Measurements from ENCODE around the gene IL27RA. TPM values are rescaled to one million over a fixed set of nuclear protein-coding genes. Genes with fewer than 3 reads are reported as not detected.
"Not testable (repeated sequence)": the region's sequence is repeated elsewhere in the genome, so short reads cannot be mapped to it uniquely, and the experiment has no call there.

IL27RA gene
- total RNA-seq, 2 experiments from 2014 or later = 25.0 to 26.7 TPM

GRCh38 chr19:14035706-14036105 is 4.1 kb downstream of the IL27RA start:
- H3K27me3 ChIP-seq (ENCODE audit: control insufficient read depth in 1 of 2, insufficient read depth in 2 of 2, low read length in 2 of 2) = no peaks in the 10 kb centered on the region
- intact Hi-C loops (cut with DNase I, micrococcal nuclease) = no loop called here
- H3K4me1 Mint-ChIP-seq (ENCODE audit: low read depth) = peaks cover 23% of the 10 kb centered on the region
- H3K9me3 Mint-ChIP-seq = no peaks in the 10 kb centered on the region
- peaks cover 54% of the 10 kb centered on the region for H3K4me1 ChIP-seq (ENCODE audit: insufficient read depth, low read length)
- peak overlapping the region; percentile 62 for H3K27ac Mint-ChIP-seq
- DNase-seq (no peak), ATAC-seq (ENCODE audit: poor library complexity) (no peak)
- TF ChIP-seq CTCF (IDR thresholded peaks at IDR 0.05) = no peak
- peaks cover 71% of the 10 kb centered on the region for H3K36me3 Mint-ChIP-seq (ENCODE audit: low read depth)
- CTCF ChIA-PET = interaction anchor here (1.1 kb wide), 1 partner anchor 13 kb away, joined by 6 read pairs; no protein-coding TSS in a partner anchor
- no peak overlapping the region for H3K4me3 ChIP-seq (ENCODE audit: low read length)
- H3K4me3 Mint-ChIP-seq = no peak overlapping the region
- H3K27me3 Mint-ChIP-seq = no peaks in the 10 kb centered on the region
- peaks cover 55% of the 10 kb centered on the region for H3K36me3 ChIP-seq (ENCODE audit: insufficient read depth, low read length)
- H3K9me3 ChIP-seq (ENCODE audit: control insufficient read depth in 1 of 2, insufficient read depth in 1 of 2, low read length in 2 of 2) = no peaks in the 10 kb centered on the region
- POLR2A ChIA-PET = no interaction called here
- no peak overlapping the region for H3K27ac ChIP-seq (ENCODE audit: low read depth in 1 of 2, low read length in 2 of 2)

GRCh38 chr19:14039181-14039580 is 7.6 kb downstream of the IL27RA start:
- POLR2A ChIA-PET = no interaction called here

DNA sequence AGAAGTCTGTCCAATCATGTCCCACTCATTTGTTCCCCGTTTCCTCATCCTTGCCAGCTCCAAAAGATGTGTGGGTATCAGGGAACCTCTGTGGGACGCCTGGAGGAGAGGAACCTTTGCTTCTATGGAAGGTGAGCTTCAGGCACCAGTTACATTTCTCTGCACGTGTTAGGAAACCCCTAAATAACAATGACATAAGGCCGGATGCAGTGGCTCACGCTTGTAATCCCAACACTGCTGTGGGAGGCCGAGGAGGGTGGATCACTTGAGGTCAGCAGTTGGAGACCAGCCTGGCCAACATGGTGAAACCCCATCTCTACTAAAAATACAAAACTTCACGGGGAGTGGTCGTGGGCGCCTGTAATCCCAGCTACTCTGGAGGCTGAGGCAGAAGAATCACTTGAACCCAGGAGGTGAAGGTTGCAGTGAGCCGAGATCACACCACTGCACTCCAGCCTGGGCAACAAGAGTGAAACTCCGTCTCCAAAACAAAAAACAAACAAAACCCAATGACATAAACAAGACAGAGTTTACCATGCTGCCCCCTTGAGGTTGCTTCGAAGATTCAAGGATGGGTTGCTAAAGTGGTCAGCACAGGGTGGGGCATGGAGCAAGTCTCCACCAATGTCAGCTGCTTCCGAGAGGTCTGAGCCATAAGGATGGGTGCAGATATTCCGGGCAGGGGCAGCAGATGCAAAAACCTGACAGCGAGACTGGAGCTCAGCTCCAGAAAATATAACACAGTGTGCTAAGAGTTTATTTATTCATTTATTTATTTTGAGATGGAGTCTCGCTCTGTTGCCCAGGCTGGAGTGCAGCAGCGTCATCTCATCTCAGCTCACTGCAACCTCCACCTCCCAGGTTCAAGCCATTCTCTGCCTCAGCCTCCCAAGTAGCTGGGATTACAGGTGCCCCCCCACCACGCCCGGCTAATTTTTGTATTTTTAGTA is 11.4 kb downstream of the IL27RA start:
- Mint-ChIP-seq H3K4me1 (ENCODE audit: low read depth) (peaks cover 12% of the 10 kb centered on the region), H3K36me3 (ENCODE audit: low read depth) (peaks cover 80% of the 10 kb centered on the region), H3K27ac (peak overlapping the region; percentile 85)
- ChIA-PET CTCF (interaction anchor here (1.3 to 1.8 kb wide), 5 partner anchors 11 to 140 kb away, joined by 3 to 6 read pairs (median 4); partner anchors contain the start of genes ASF1B and IL27RA), POLR2A (interaction anchor here (0.7 to 1.9 kb wide), 2 partner anchors 11 to 305 kb away, joined by 3 to 8 read pairs; partner anchors contain the start of gene IL27RA)
- DNase-seq (peak in 11 of 14 experiments; percentile 18 to 80 (median 29)), ATAC-seq (ENCODE audit: poor library complexity) (peak; percentile 76)
- Histone ChIP-seq H3K4me1 (ENCODE audit: insufficient read depth, low read length) (peaks cover 19% of the 10 kb centered on the region), H3K36me3 (ENCODE audit: insufficient read depth, low read length) (peaks cover 77% of the 10 kb centered on the region), H3K27ac (ENCODE audit: low read depth in 1 of 2, low read length in 2 of 2) (peak overlapping the region; percentile 40 to 68)
- intact Hi-C loops (cut with DNase I, micrococcal nuclease) = loop anchor here in 1 of 2 experiments (5.0 kb wide), 1 partner anchor 36 kb away; the partner anchor contains the start of gene RFX1
- H3K27me3 Mint-ChIP-seq; H3K4me3 ChIP-seq (ENCODE audit: low read length); H3K9me3 Mint-ChIP-seq; H3K9me3 ChIP-seq (ENCODE audit: control insufficient read depth in 1 of 2, insufficient read depth in 1 of 2, low read length in 2 of 2); H3K27me3 ChIP-seq (ENCODE audit: control insufficient read depth in 1 of 2, insufficient read depth in 2 of 2, low read length in 2 of 2); H3K4me3 Mint-ChIP-seq: not testable (repeated sequence)
- TF ChIP-seq CTCF (IDR thresholded peaks at IDR 0.05) = peak; percentile 62

More at GRCh38 chr19:14039181-14039580, 7.6 kb downstream of the IL27RA start:
- peaks cover 76% of the 10 kb centered on the region for H3K36me3 ChIP-seq (ENCODE audit: insufficient read depth, low read length)
- no peaks in the 10 kb centered on the region for H3K9me3 Mint-ChIP-seq
- peaks cover 37% of the 10 kb centered on the region for H3K4me1 ChIP-seq (ENCODE audit: insufficient read depth, low read length)
- no peak overlapping the region for H3K4me3 Mint-ChIP-seq
- peaks cover 13% of the 10 kb centered on the region for H3K4me1 Mint-ChIP-seq (ENCODE audit: low read depth)
- no peak overlapping the region for H3K4me3 ChIP-seq (ENCODE audit: low read length)
- H3K27ac Mint-ChIP-seq = no peak overlapping the region
- CTCF ChIA-PET = interaction anchor here (1.3 kb wide), 1 partner anchor 9 kb away, joined by 3 read pairs; no protein-coding TSS in a partner anchor
- no peaks in the 10 kb centered on the region for H3K27me3 ChIP-seq (ENCODE audit: control insufficient read depth in 1 of 2, insufficient read depth in 2 of 2, low read length in 2 of 2)
- DNase-seq = no peak
- no peak overlapping the region for H3K27ac ChIP-seq (ENCODE audit: low read depth in 1 of 2, low read length in 2 of 2)
- H3K9me3 ChIP-seq (ENCODE audit: control insufficient read depth in 1 of 2, insufficient read depth in 1 of 2, low read length in 2 of 2) = no peaks in the 10 kb centered on the region
- no peaks in the 10 kb centered on the region for H3K27me3 Mint-ChIP-seq
- ATAC-seq (ENCODE audit: poor library complexity) = no peak
- intact Hi-C loops (cut with DNase I, micrococcal nuclease) = no loop called here
- H3K36me3 Mint-ChIP-seq (ENCODE audit: low read depth) = peaks cover 76% of the 10 kb centered on the region
- TF ChIP-seq CTCF (IDR thresholded peaks at IDR 0.05) = no peak

- H3K27ac ChIP-seq (ENCODE audit: low read depth in 1 of 2, low read length in 2 of 2); H3K9me3 ChIP-seq (ENCODE audit: control insufficient read depth in 1 of 2, insufficient read depth in 1 of 2, low read length in 2 of 2); H3K27ac Mint-ChIP-seq; H3K4me3 Mint-ChIP-seq; DNase-seq; H3K4me3 ChIP-seq (ENCODE audit: low read length); H3K9me3 Mint-ChIP-seq; H3K4me1 ChIP-seq (ENCODE audit: insufficient read depth, low read length); H3K27me3 Mint-ChIP-seq; H3K27me3 ChIP-seq (ENCODE audit: control insufficient read depth in 1 of 2, insufficient read depth in 2 of 2, low read length in 2 of 2); ATAC-seq (ENCODE audit: poor library complexity): not testable (repeated sequence)
- peaks cover 77% of the 10 kb centered on the region for H3K36me3 ChIP-seq (ENCODE audit: insufficient read depth, low read length)
- Mint-ChIP-seq H3K36me3 (ENCODE audit: low read depth) (peaks cover 86% of the 10 kb centered on the region), H3K4me1 (ENCODE audit: low read depth) (peaks cover 14% of the 10 kb centered on the region)
- intact Hi-C loops (cut with DNase I, micrococcal nuclease) = loop anchor here (1.0 to 2.0 kb wide), 3 partner anchors 24 to 168 kb away; partner anchors contain the start of gene MISP3 (in 1 of the 2)
- CTCF ChIA-PET = interaction anchor here (0.6 to 3.3 kb wide), 20 partner anchors 9 to 212 kb away, joined by 3 to 17 read pairs (median 5); partner anchors contain the start of genes ASF1B, DCAF15, IL27RA and MISP3
- POLR2A ChIA-PET = interaction anchor here (1.0 to 1.1 kb wide), 2 partner anchors 16 to 167 kb away, joined by 3 to 5 read pairs; partner anchors contain the start of gene IL27RA
These were observed 16.3 kb downstream of the IL27RA start for GRCh38 chr19:14047866-14048265.
